Parathyroid adenoma (tissue), 2 donors: ENCODE results near the gene MDM2.

Source experiments
- H2AFZ ChIP-seq: fragments of 300-600 bp; sonication (generic); one replicate; pipeline ENCODE4 v1.7.0; 2017; ENCODE audit warnings: antibody characterized with exemption, mild to moderate bottlenecking
- H3K27ac ChIP-seq: fragments of 300-600 bp; sonication (generic); one replicate; pipeline ENCODE4 v1.7.0; 2017
- H3K27me3 ChIP-seq: fragments of 300-600 bp; sonication (generic); one replicate; pipeline ENCODE4 v1.7.0; 2017; ENCODE audit warnings: low read length; ENCODE audit not compliant: control insufficient read depth, insufficient read depth
- H3K36me3 ChIP-seq: fragments of 300-600 bp; sonication (generic); one replicate; pipeline ENCODE4 v1.7.0; 2017; ENCODE audit warnings: low read length; ENCODE audit not compliant: control insufficient read depth, insufficient read depth
- H3K4me1 ChIP-seq: fragments of 300-600 bp; sonication (generic); one replicate; pipeline ENCODE4 v1.7.0; 2017; ENCODE audit warnings: control low read depth
- H3K4me2 ChIP-seq: fragments of 300-600 bp; sonication (generic); one replicate; pipeline ENCODE4 v1.7.0; 2017; ENCODE audit warnings: low read length
- H3K4me3 ChIP-seq: fragments of 300-600 bp; sonication (generic); one replicate; pipeline ENCODE4 v1.7.0; 2017; ENCODE audit warnings: low read depth, low read length
- H3K79me2 ChIP-seq: fragments of 300-600 bp; sonication (generic); one replicate; pipeline ENCODE4 v1.7.0; 2017; ENCODE audit warnings: control low read depth
- H3K9ac ChIP-seq: fragments of 300-600 bp; sonication (generic); one replicate; pipeline ENCODE4 v1.7.0; 2017; ENCODE audit warnings: mild to moderate bottlenecking
- H3K9me3 ChIP-seq: fragments of 300-600 bp; sonication (generic); one replicate; pipeline ENCODE4 v1.7.0; 2017; ENCODE audit warnings: low read length; ENCODE audit not compliant: control insufficient read depth
- CTCF ChIP-seq: fragments of 300-600 bp; sonication (generic); IDR thresholded peaks from one replicate; pipeline ENCODE4 v1.7.0; 2017; ENCODE audit warnings: antibody characterized with exemption, mild to moderate bottlenecking
- donor health status: primary hyperparathyroidism.

The MDM2 gene

GRCh38 chr12:68850390-68850789 lies 42.4 kb downstream of the MDM2 start:
- no peak overlapping the region for H3K4me2 ChIP-seq
- no peaks in the 10 kb centered on the region for H3K9me3 ChIP-seq
- peaks cover 7% of the 10 kb centered on the region for H3K27me3 ChIP-seq
- H3K4me1 ChIP-seq, result no peaks in the 10 kb centered on the region
- H3K4me3 ChIP-seq, result no peak overlapping the region
- H3K9ac ChIP-seq, result no peak overlapping the region
- H3K36me3 ChIP-seq, result no peaks in the 10 kb centered on the region
- no peak overlapping the region for H3K27ac ChIP-seq
- TF ChIP-seq CTCF, result no peak
- no peak overlapping the region for H2AFZ ChIP-seq
- H3K79me2 ChIP-seq, result no peaks in the 10 kb centered on the region

- H3K9me3 ChIP-seq, result no peaks in the 10 kb centered on the region
- no peak overlapping the region for H3K27ac ChIP-seq
- H3K36me3 ChIP-seq, result no peaks in the 10 kb centered on the region
- H3K4me2 ChIP-seq, result no peak overlapping the region
- no peak overlapping the region for H2AFZ ChIP-seq
- H3K27me3 ChIP-seq, result peaks cover 7% of the 10 kb centered on the region
- no peak overlapping the region for H3K9ac ChIP-seq
- TF ChIP-seq CTCF, result no peak
- H3K4me3 ChIP-seq, result no peak overlapping the region
- H3K4me1 ChIP-seq, result no peaks in the 10 kb centered on the region
- no peaks in the 10 kb centered on the region for H3K79me2 ChIP-seq
Observed at GRCh38 chr12:68851592-68852306, 43.8 kb downstream of the MDM2 start.

GRCh38 chr12:68853396-68854077 lies 45.6 kb downstream of the MDM2 start:
- Histone ChIP-seq H3K9me3 (no peaks in the 10 kb centered on the region), H3K4me1 (no peaks in the 10 kb centered on the region), H2AFZ (no peak overlapping the region), H3K27me3 (peaks cover 7% of the 10 kb centered on the region), H3K4me3 (no peak overlapping the region), H3K4me2 (no peak overlapping the region), H3K79me2 (no peaks in the 10 kb centered on the region), H3K27ac (no peak overlapping the region), H3K9ac (no peak overlapping the region), H3K36me3 (no peaks in the 10 kb centered on the region)
- no peak for TF ChIP-seq CTCF

GRCh38 chr12:68854078-68854468 lies 46.1 kb downstream of the MDM2 start:
- no peak overlapping the region for H3K27ac ChIP-seq
- H3K4me2 ChIP-seq, result no peak overlapping the region
- no peak overlapping the region for H2AFZ ChIP-seq
- no peak overlapping the region for H3K9ac ChIP-seq
- no peaks in the 10 kb centered on the region for H3K79me2 ChIP-seq
- peaks cover 7% of the 10 kb centered on the region for H3K27me3 ChIP-seq
- H3K4me1 ChIP-seq, result no peaks in the 10 kb centered on the region
- no peak overlapping the region for H3K4me3 ChIP-seq
- no peaks in the 10 kb centered on the region for H3K36me3 ChIP-seq
- no peaks in the 10 kb centered on the region for H3K9me3 ChIP-seq
- TF ChIP-seq CTCF, result no peak
